GM23338 (cell line): ENCODE data around the gene MAPK13. TPM values are rescaled to one million over a fixed set of nuclear protein-coding genes. Genes with fewer than 3 reads are reported as not detected.

ENCODE experiments used
- ATAC-seq: fragments of 200-7000 bp; cut with Tn5 transposase; 3 replicates; pipeline ENCODE4 v1.9.1; 2020
- DNase-seq: peaks from one replicate; pipeline ENCODE4 v3.0.0-alpha.2; 2015; ENCODE audit warnings: low spot score
- H2AFZ ChIP-seq: fragments of 200-600 bp; sonication (generic); 2 replicates; pipeline ENCODE4 v1.8.0; 2016; ENCODE audit warnings: antibody characterized with exemption, mild to moderate bottlenecking, moderate library complexity
- H3F3A ChIP-seq: fragments of 200-600 bp; sonication (generic); replicated peaks from 2 replicates; pipeline ENCODE4 v1.8.0; 2017; ENCODE audit warnings: antibody characterized with exemption, mixed run types, low read depth
- H3K27ac ChIP-seq: fragments of 200-600 bp; sonication (generic); 2 replicates; pipeline ENCODE4 v1.6.1; 2016; ENCODE audit warnings: low read depth
- H3K27me3 ChIP-seq: fragments of 200-600 bp; sonication (generic); 2 replicates; pipeline ENCODE4 v1.8.0; 2016; ENCODE audit warnings: mild to moderate bottlenecking, mixed run types, moderate library complexity; ENCODE audit not compliant: insufficient read depth
- H3K36me3 ChIP-seq: fragments of 200-600 bp; sonication (generic); 2 replicates; pipeline ENCODE4 v1.8.0; 2016; ENCODE audit warnings: mild to moderate bottlenecking; ENCODE audit not compliant: insufficient read depth
- H3K4me1 ChIP-seq: fragments of 200-600 bp; sonication (generic); 2 replicates; pipeline ENCODE4 v1.8.0; 2016; ENCODE audit warnings: mild to moderate bottlenecking, moderate library complexity; ENCODE audit not compliant: insufficient read depth
- H3K4me2 ChIP-seq: fragments of 200-600 bp; sonication (generic); 2 replicates; pipeline ENCODE4 v1.7.1; 2017; ENCODE audit warnings: mixed run types
- H3K4me3 ChIP-seq: fragments of 200-600 bp; sonication (generic); 2 replicates; pipeline ENCODE4 v1.6.1; 2016; ENCODE audit warnings: mixed run types
- H3K79me2 ChIP-seq: fragments of 200-600 bp; sonication (generic); replicated peaks from 2 replicates; pipeline ENCODE4 v1.8.0; 2017; ENCODE audit warnings: mild to moderate bottlenecking; ENCODE audit not compliant: insufficient read depth
- H3K9me2 ChIP-seq: fragments of 200-600 bp; sonication (generic); 2 replicates; pipeline ENCODE4 v1.8.0; 2017; ENCODE audit not compliant: insufficient read depth
- H4K20me1 ChIP-seq: fragments of 200-600 bp; sonication (generic); replicated peaks from 2 replicates; pipeline ENCODE4 v1.8.0; 2017; ENCODE audit warnings: mild to moderate bottlenecking; ENCODE audit not compliant: insufficient read depth
- H3K27ac Mint-ChIP-seq: 2 replicates; pipeline ENCODE4 v1.8.0; 2020; ENCODE audit warnings: inconsistent platforms, mild to moderate bottlenecking, moderate library complexity, mixed read lengths
- H3K27me3 Mint-ChIP-seq: 3 replicates; pipeline ENCODE4 v1.8.0; 2022; ENCODE audit warnings: low read depth, mild to moderate bottlenecking, moderate library complexity, mixed read lengths, inconsistent platforms; ENCODE audit not compliant: insufficient read depth, poor library complexity
- H3K36me3 Mint-ChIP-seq: 3 replicates; pipeline ENCODE4 v1.8.0; 2021; ENCODE audit warnings: low read depth, mild to moderate bottlenecking, inconsistent platforms, moderate library complexity, mixed read lengths
- H3K4me1 Mint-ChIP-seq: 3 replicates; pipeline ENCODE4 v1.8.0; 2020; ENCODE audit warnings: mild to moderate bottlenecking, inconsistent platforms, mixed read lengths
- H3K4me3 Mint-ChIP-seq: 3 replicates; pipeline ENCODE4 v1.8.0; 2021; ENCODE audit warnings: moderate library complexity, mild to moderate bottlenecking, inconsistent platforms, mixed read lengths
- H3K9me3 Mint-ChIP-seq: 3 replicates; pipeline ENCODE4 v1.8.0; 2020; ENCODE audit warnings: moderate library complexity, mild to moderate bottlenecking, inconsistent platforms, mixed read lengths
- CREB1 ChIP-seq: fragments of 250-450 bp; sonication (Bioruptor Pico); IDR thresholded peaks from 2 replicates; pipeline ENCODE4 v1.5.0; 2020; ENCODE audit warnings: low read depth, mild to moderate bottlenecking, moderate library complexity
- ETS1 ChIP-seq: IDR thresholded peaks from 2 replicates; pipeline ENCODE4 v1.6.1; 2016; ENCODE audit warnings: antibody characterized with exemption
- EZH2 ChIP-seq: fragments of 200-600 bp; sonication (generic); IDR thresholded peaks from one replicate; pipeline ENCODE4 v1.8.0; 2017; ENCODE audit warnings: antibody characterized with exemption, mild to moderate bottlenecking, low read depth; ENCODE audit not compliant: unreplicated experiment
- EZH2phosphoT487 ChIP-seq: fragments of 200-600 bp; sonication (generic); IDR thresholded peaks from one replicate; pipeline ENCODE4 v1.8.1; 2018; ENCODE audit warnings: antibody characterized with exemption; ENCODE audit not compliant: unreplicated experiment
- JUNB ChIP-seq: IDR thresholded peaks from one replicate; pipeline ENCODE4 v1.6.1; 2016; ENCODE audit warnings: antibody characterized with exemption; ENCODE audit not compliant: unreplicated experiment
- NANOG ChIP-seq: IDR thresholded peaks from 2 replicates; pipeline ENCODE4 v1.6.1; 2016; ENCODE audit warnings: antibody characterized with exemption, borderline replicate concordance
- REST ChIP-seq: IDR thresholded peaks from one replicate; pipeline ENCODE4 v1.6.1; 2018; ENCODE audit warnings: antibody characterized with exemption; ENCODE audit not compliant: unreplicated experiment
- STAT1 ChIP-seq: IDR thresholded peaks from one replicate; pipeline ENCODE4 v1.6.1; 2016; ENCODE audit warnings: antibody characterized with exemption; ENCODE audit not compliant: unreplicated experiment
- ZNF114 ChIP-seq: fragments of 250-450 bp; sonication (Bioruptor Pico); IDR thresholded peaks from 2 replicates; pipeline ENCODE4 v1.5.0; 2020; ENCODE audit warnings: mild to moderate bottlenecking, moderate library complexity
- ZNF331 ChIP-seq: fragments of 250-450 bp; sonication (Bioruptor Pico); IDR thresholded peaks from 2 replicates; pipeline ENCODE4 v1.5.0; 2020; ENCODE audit warnings: low read depth, mild to moderate bottlenecking, moderate library complexity
- polyA plus RNA-seq: library from polyadenylated mRNA; unstranded; fragments of >200 nt; fragmentation: Nextera tagmentation; extraction: Ambion mirVana; gene quantifications from 2 replicates; pipeline ENCODE4 v1.2.1, GENCODE V29; 2016
- total RNA-seq: library from RNA; depleted of rRNA; stranded (reverse); fragments of >200 nt; shearing (Covaris generic); gene quantifications from 2 replicates; pipeline ENCODE4 v1.2.3, GENCODE V29; 2014
- TF ChIP-seq, protein P1 (sequence below): fragments of 250-450 bp; sonication (Bioruptor Pico); IDR thresholded peaks from 2 replicates; pipeline ENCODE4 v1.5.0; 2020; ENCODE audit warnings: mild to moderate bottlenecking, moderate library complexity
- TF ChIP-seq, protein P2 (sequence below), 2 experiments: fragments of 200-600 bp in 1 of 2; sonication (generic) in 1 of 2; conservative IDR thresholded peaks; 2 replicates each; pipeline versions ENCODE4 v1.5.1 to v1.6.1; 2016 to 2017; ENCODE audit warnings: antibody characterized with exemption in 2 of 2, low read depth in 2 of 2, mild to moderate bottlenecking in 2 of 2, moderate library complexity in 1 of 2

MAPK13 gene
- total and polyA plus RNA-seq, 2 experiments from 2014 or later, result 6.3 to 12.3 TPM

DNA sequence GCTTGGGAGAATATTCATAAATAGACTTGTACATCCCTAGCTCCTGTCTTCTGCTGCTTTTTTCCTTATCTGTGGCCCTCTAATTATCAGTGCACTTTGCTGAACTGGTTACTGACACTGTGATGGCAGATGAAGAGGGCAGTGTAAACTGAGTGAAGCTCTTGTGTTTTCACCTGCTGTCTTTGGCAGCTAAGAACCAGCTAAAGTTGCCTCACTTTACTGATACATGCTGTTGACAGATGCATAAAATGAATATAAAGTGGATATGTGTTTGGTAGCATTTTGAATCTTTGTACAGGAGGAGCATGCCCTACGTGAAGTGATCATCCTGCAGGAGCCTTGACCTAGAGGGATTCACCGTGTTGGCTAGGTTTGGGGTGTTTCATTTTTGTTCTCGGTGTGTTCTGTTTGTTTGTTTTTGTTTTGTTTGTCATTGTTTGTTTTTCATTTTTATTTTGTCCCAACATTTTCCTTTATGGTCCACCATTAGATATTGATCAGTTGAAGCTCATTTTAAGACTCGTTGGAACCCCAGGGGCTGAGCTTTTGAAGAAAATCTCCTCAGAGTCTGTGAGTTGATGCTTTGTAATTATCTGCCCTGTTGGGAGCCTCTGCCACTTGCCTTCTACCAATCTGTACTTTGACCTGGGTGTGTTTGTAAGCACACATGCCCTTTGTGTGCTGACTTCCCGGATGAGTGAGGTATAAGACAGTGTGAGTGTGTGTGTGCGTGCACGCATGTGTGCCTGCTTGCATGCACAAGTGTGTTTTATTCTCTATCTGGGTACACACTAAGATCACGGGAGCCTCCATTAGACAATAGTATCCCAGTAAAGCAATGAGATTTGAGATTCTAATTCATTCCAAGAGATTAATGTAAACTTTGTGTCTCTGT, 34.6 kb upstream of the MAPK13 start:
- H3F3A ChIP-seq, result no peaks in the 10 kb centered on the region
- no peak overlapping the region for H3K4me3 Mint-ChIP-seq
- ATAC-seq, result no peak; the same call in 2 of the 3 replicates

More for the DNA sequence above, 34.6 kb upstream of the MAPK13 start:
- Histone ChIP-seq H3K4me2 (no peak overlapping the region), H3K27me3 (no peaks in the 10 kb centered on the region), H2AFZ (no peak overlapping the region), H3K36me3 (no peaks in the 10 kb centered on the region), H3K4me1 (no peaks in the 10 kb centered on the region; the same call in 1 of the 2 replicates), H3K27ac (no peak overlapping the region), H3K4me3 (no peak overlapping the region), H3K79me2 (no peaks in the 10 kb centered on the region), H4K20me1 (no peaks in the 10 kb centered on the region; the same call in 1 of the 2 replicates), H3K9me2 (no peaks in the 10 kb centered on the region)
- Mint-ChIP-seq H3K27ac (no peak overlapping the region), H3K4me1 (peaks cover 9% of the 10 kb centered on the region), H3K27me3 (no peaks in the 10 kb centered on the region), H3K9me3 (no peaks in the 10 kb centered on the region), H3K36me3 (no peaks in the 10 kb centered on the region)
- no peak for DNase-seq
- TF ChIP-seq ETS1, result no peak
- no peak for TF ChIP-seq STAT1
- no peak for TF ChIP-seq NANOG
- no peak for TF ChIP-seq REST
- TF ChIP-seq EZH2phosphoT487, result no peak
- no peak for TF ChIP-seq ZNF114 (CRISPR knock-in tag)
- no peak for TF ChIP-seq ZNF331 (CRISPR knock-in tag)
- TF ChIP-seq, protein P1, sequence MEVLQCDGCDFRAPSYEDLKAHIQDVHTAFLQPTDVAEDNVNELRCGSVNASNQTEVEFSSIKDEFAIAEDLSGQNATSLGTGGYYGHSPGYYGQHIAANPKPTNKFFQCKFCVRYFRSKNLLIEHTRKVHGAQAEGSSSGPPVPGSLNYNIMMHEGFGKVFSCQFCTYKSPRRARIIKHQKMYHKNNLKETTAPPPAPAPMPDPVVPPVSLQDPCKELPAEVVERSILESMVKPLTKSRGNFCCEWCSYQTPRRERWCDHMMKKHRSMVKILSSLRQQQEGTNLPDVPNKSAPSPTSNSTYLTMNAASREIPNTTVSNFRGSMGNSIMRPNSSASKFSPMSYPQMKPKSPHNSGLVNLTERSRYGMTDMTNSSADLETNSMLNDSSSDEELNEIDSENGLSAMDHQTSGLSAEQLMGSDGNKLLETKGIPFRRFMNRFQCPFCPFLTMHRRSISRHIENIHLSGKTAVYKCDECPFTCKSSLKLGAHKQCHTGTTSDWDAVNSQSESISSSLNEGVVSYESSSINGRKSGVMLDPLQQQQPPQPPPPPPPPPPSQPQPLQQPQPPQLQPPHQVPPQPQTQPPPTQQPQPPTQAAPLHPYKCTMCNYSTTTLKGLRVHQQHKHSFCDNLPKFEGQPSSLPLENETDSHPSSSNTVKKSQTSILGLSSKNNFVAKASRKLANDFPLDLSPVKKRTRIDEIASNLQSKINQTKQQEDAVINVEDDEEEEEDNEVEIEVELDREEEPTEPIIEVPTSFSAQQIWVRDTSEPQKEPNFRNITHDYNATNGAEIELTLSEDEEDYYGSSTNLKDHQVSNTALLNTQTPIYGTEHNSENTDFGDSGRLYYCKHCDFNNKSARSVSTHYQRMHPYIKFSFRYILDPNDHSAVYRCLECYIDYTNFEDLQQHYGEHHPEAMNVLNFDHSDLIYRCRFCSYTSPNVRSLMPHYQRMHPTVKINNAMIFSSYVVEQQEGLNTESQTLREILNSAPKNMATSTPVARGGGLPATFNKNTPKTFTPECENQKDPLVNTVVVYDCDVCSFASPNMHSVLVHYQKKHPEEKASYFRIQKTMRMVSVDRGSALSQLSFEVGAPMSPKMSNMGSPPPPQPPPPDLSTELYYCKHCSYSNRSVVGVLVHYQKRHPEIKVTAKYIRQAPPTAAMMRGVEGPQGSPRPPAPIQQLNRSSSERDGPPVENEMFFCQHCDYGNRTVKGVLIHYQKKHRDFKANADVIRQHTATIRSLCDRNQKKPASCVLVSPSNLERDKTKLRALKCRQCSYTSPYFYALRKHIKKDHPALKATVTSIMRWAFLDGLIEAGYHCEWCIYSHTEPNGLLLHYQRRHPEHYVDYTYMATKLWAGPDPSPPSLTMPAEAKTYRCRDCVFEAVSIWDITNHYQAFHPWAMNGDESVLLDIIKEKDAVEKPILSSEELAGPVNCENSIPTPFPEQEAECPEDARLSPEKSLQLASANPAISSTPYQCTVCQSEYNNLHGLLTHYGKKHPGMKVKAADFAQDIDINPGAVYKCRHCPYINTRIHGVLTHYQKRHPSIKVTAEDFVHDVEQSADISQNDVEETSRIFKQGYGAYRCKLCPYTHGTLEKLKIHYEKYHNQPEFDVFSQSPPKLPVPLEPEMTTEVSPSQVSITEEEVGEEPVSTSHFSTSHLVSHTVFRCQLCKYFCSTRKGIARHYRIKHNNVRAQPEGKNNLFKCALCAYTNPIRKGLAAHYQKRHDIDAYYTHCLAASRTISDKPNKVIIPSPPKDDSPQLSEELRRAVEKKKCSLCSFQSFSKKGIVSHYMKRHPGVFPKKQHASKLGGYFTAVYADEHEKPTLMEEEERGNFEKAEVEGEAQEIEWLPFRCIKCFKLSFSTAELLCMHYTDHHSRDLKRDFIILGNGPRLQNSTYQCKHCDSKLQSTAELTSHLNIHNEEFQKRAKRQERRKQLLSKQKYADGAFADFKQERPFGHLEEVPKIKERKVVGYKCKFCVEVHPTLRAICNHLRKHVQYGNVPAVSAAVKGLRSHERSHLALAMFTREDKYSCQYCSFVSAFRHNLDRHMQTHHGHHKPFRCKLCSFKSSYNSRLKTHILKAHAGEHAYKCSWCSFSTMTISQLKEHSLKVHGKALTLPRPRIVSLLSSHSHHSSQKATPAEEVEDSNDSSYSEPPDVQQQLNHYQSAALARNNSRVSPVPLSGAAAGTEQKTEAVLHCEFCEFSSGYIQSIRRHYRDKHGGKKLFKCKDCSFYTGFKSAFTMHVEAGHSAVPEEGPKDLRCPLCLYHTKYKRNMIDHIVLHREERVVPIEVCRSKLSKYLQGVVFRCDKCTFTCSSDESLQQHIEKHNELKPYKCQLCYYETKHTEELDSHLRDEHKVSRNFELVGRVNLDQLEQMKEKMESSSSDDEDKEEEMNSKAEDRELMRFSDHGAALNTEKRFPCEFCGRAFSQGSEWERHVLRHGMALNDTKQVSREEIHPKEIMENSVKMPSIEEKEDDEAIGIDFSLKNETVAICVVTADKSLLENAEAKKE, result no peak
- TF ChIP-seq EZH2, result no peak
- no peak for TF ChIP-seq CREB1 (CRISPR knock-in tag)
- TF ChIP-seq, protein P2, sequence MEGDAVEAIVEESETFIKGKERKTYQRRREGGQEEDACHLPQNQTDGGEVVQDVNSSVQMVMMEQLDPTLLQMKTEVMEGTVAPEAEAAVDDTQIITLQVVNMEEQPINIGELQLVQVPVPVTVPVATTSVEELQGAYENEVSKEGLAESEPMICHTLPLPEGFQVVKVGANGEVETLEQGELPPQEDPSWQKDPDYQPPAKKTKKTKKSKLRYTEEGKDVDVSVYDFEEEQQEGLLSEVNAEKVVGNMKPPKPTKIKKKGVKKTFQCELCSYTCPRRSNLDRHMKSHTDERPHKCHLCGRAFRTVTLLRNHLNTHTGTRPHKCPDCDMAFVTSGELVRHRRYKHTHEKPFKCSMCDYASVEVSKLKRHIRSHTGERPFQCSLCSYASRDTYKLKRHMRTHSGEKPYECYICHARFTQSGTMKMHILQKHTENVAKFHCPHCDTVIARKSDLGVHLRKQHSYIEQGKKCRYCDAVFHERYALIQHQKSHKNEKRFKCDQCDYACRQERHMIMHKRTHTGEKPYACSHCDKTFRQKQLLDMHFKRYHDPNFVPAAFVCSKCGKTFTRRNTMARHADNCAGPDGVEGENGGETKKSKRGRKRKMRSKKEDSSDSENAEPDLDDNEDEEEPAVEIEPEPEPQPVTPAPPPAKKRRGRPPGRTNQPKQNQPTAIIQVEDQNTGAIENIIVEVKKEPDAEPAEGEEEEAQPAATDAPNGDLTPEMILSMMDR (conservative IDR thresholded peaks at IDR 0.05; ENCODE audit: low read depth in 2 of 2), result no peak
- no peak for TF ChIP-seq JUNB
